ENCODE measurements around the gene CDC7.

DNA sequence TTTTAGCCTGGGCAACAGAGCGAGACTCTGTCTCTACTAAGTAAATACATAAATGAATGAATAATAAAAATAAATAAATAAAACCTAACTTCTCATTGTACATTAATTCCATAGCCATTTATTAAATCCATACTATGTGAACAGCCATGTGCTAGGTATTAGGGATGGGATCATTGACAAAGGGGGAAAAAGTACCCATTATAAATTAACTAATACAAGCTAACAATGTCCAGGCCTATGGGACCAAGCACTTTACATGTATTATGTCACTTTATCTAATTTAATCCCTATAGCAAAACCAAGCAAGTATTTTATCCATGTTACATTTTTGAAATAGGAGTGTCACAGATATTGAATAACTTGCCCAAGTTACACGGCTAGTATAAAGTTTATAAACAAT, 2.6 kb upstream of the CDC7 start:
- TF ChIP-seq, protein P1, sequence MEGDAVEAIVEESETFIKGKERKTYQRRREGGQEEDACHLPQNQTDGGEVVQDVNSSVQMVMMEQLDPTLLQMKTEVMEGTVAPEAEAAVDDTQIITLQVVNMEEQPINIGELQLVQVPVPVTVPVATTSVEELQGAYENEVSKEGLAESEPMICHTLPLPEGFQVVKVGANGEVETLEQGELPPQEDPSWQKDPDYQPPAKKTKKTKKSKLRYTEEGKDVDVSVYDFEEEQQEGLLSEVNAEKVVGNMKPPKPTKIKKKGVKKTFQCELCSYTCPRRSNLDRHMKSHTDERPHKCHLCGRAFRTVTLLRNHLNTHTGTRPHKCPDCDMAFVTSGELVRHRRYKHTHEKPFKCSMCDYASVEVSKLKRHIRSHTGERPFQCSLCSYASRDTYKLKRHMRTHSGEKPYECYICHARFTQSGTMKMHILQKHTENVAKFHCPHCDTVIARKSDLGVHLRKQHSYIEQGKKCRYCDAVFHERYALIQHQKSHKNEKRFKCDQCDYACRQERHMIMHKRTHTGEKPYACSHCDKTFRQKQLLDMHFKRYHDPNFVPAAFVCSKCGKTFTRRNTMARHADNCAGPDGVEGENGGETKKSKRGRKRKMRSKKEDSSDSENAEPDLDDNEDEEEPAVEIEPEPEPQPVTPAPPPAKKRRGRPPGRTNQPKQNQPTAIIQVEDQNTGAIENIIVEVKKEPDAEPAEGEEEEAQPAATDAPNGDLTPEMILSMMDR (conservative IDR thresholded peaks at IDR 0.05; ENCODE audit: low read length) = no peak
- TF ChIP-seq EZH2phosphoT487 (IDR thresholded peaks at IDR 0.05; ENCODE audit: borderline replicate concordance, low read depth, low read length) = no peak

Measured in OCI-LY7 (cell line).